Measurements from ENCODE around the gene FAM240A. TPM values are rescaled to one million over a fixed set of nuclear protein-coding genes. Genes with fewer than 3 reads are reported as not detected.

Gene FAM240A
- total RNA-seq, 1 experiment from 2014 or later, result not detected

DNA sequence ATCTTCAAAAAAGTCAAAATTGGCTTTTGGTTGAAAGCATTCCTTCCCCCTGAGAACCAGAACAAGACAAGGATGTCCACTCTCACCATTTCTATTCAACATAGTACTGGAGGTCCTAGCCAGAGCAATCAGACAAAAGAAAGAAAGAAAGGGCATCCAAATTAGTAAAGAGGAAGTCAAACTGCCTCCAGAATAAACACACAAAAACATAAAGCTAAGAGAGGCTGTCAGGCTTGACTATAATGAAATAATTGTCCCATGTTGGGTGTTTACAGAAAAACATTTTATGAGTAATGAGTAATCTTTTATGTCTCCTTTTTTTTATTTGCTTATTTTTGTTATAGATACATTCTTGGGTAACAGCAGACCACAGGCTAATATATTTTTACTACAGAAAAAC is 18.3 kb upstream of the FAM240A start:
- CTCF ChIA-PET, result interaction anchor here (0.7 to 1.3 kb wide), 5 partner anchors 19 to 105 kb away, joined by 3 to 9 read pairs (median 5); no protein-coding TSS in a partner anchor
- Histone ChIP-seq H3K9me3 (no peaks in the 10 kb centered on the region), H3K27me3 (replicated peaks; ENCODE audit: control insufficient read depth, insufficient read depth, low read length) (no peaks in the 10 kb centered on the region), H3K36me3 (ENCODE audit: control insufficient read depth, insufficient read depth, low read length) (no peaks in the 10 kb centered on the region), H3K4me1 (no peaks in the 10 kb centered on the region), H3K4me3 (ENCODE audit: low read depth, low read length) (no peak overlapping the region)
- Mint-ChIP-seq H3K9me3 (ENCODE audit: unreplicated experiment) (peaks cover 10% of the 10 kb centered on the region), H3K4me3 (ENCODE audit: unreplicated experiment) (no peak overlapping the region), H3K27me3 (ENCODE audit: insufficient read depth, unreplicated experiment) (no peaks in the 10 kb centered on the region), H3K36me3 (ENCODE audit: insufficient read depth, unreplicated experiment) (no peaks in the 10 kb centered on the region), H3K4me1 (ENCODE audit: low read depth, unreplicated experiment) (no peaks in the 10 kb centered on the region), H3K27ac (ENCODE audit: unreplicated experiment) (no peak overlapping the region)
- POLR2A ChIA-PET, result no interaction called here
- no peak for DNase-seq
- BruUV-seq (replicated peaks), result no TSS peak
- TF ChIP-seq, protein P1, sequence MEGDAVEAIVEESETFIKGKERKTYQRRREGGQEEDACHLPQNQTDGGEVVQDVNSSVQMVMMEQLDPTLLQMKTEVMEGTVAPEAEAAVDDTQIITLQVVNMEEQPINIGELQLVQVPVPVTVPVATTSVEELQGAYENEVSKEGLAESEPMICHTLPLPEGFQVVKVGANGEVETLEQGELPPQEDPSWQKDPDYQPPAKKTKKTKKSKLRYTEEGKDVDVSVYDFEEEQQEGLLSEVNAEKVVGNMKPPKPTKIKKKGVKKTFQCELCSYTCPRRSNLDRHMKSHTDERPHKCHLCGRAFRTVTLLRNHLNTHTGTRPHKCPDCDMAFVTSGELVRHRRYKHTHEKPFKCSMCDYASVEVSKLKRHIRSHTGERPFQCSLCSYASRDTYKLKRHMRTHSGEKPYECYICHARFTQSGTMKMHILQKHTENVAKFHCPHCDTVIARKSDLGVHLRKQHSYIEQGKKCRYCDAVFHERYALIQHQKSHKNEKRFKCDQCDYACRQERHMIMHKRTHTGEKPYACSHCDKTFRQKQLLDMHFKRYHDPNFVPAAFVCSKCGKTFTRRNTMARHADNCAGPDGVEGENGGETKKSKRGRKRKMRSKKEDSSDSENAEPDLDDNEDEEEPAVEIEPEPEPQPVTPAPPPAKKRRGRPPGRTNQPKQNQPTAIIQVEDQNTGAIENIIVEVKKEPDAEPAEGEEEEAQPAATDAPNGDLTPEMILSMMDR (IDR thresholded peaks at IDR 0.05; ENCODE audit: insufficient read depth in 1 of 2, low read depth in 1 of 2, low read length in 1 of 2, severe bottlenecking in 1 of 2, unreplicated experiment in 1 of 2), result no peak
- intact Hi-C loops (cut with micrococcal nuclease; ENCODE audit: unreplicated experiment), result loop anchor here (10.0 kb wide), 1 partner anchor 301 kb away; no protein-coding TSS in a partner anchor

DNA sequence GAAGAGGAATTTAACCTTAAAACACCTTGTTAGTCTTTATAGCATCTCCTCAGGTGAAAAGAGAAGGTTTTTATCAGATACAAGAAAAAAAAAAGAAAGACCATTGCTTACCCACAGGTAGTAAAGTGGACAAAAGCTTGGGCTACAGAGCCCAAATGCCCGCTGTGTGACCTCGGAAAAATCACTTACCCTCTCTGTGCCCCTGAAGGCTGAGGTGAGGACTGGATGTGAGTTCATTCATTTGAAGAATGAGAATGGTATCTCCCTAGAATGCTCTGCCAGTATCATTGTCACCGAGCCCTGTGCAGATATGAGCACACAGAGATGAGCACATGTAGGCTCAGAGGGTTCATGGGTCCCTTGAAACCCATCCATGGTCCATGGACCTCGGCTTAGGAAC is 17.6 kb upstream of the FAM240A start:
- peaks cover 6% of the 10 kb centered on the region for H3K9me3 Mint-ChIP-seq (ENCODE audit: unreplicated experiment)
- intact Hi-C loops (cut with micrococcal nuclease; ENCODE audit: unreplicated experiment), result loop anchor here (10.0 kb wide), 1 partner anchor 300 kb away; no protein-coding TSS in a partner anchor
- H3K27me3 Mint-ChIP-seq (ENCODE audit: insufficient read depth, unreplicated experiment), result no peaks in the 10 kb centered on the region
- no peaks in the 10 kb centered on the region for H3K4me1 Mint-ChIP-seq (ENCODE audit: low read depth, unreplicated experiment)
- no peaks in the 10 kb centered on the region for H3K36me3 Mint-ChIP-seq (ENCODE audit: insufficient read depth, unreplicated experiment)
- ChIA-PET CTCF (no interaction called here), POLR2A (no interaction called here)
- TF ChIP-seq, protein P1 (IDR thresholded peaks at IDR 0.05; ENCODE audit: insufficient read depth in 1 of 2, low read depth in 1 of 2, low read length in 1 of 2, severe bottlenecking in 1 of 2, unreplicated experiment in 1 of 2), result no peak
- DNase-seq, result no peak
- no peak overlapping the region for H3K27ac Mint-ChIP-seq (ENCODE audit: unreplicated experiment)
- H3K4me1 ChIP-seq, result no peaks in the 10 kb centered on the region
- H3K4me3 Mint-ChIP-seq (ENCODE audit: unreplicated experiment), result no peak overlapping the region
- no peaks in the 10 kb centered on the region for H3K27me3 ChIP-seq (replicated peaks; ENCODE audit: control insufficient read depth, insufficient read depth, low read length)
- no TSS peak for BruUV-seq (replicated peaks)
- no peaks in the 10 kb centered on the region for H3K9me3 ChIP-seq
- no peak overlapping the region for H3K4me3 ChIP-seq (ENCODE audit: low read depth, low read length)
- H3K36me3 ChIP-seq (ENCODE audit: control insufficient read depth, insufficient read depth, low read length), result no peaks in the 10 kb centered on the region

DNA sequence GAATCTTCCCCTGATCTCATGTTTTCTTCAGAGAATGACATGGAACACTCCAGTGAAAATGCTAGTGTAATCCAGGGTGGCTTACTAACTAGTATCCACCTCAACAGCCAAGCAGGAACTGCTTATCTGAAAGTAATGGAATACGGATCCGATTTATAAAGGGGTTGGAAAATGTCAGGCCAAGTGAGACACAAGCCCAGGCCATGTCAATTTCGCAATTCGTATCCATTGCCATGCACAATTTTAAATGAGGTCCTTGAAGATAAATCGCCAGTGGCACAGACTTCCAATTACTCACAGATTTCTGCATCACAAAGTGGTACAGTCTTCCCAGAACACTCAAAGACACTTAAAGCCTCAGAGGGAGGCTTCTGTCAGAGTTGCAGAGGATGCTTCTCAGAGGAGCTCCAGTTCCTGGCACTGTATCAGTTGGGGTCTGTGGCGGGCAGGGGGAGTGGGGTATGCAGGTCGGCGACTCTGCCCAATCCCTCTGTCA is 16.5 kb upstream of the FAM240A start:
- BruUV-seq (replicated peaks), result no TSS peak
- DNase-seq, result no peak
- no peaks in the 10 kb centered on the region for H3K36me3 ChIP-seq (ENCODE audit: control insufficient read depth, insufficient read depth, low read length)
- CTCF ChIA-PET, result no interaction called here
- Mint-ChIP-seq H3K4me1 (ENCODE audit: low read depth, unreplicated experiment) (no peaks in the 10 kb centered on the region), H3K36me3 (ENCODE audit: insufficient read depth, unreplicated experiment) (no peaks in the 10 kb centered on the region), H3K27ac (ENCODE audit: unreplicated experiment) (no peak overlapping the region), H3K9me3 (ENCODE audit: unreplicated experiment) (no peaks in the 10 kb centered on the region), H3K27me3 (ENCODE audit: insufficient read depth, unreplicated experiment) (no peaks in the 10 kb centered on the region), H3K4me3 (ENCODE audit: unreplicated experiment) (no peak overlapping the region)
- TF ChIP-seq, protein P1 (IDR thresholded peaks at IDR 0.05; ENCODE audit: insufficient read depth in 1 of 2, low read depth in 1 of 2, low read length in 1 of 2, severe bottlenecking in 1 of 2, unreplicated experiment in 1 of 2), result no peak
- POLR2A ChIA-PET, result no interaction called here
- H3K9me3 ChIP-seq, result no peaks in the 10 kb centered on the region
- no peak overlapping the region for H3K4me3 ChIP-seq (ENCODE audit: low read depth, low read length)
- H3K27me3 ChIP-seq (replicated peaks; ENCODE audit: control insufficient read depth, insufficient read depth, low read length), result no peaks in the 10 kb centered on the region
- intact Hi-C loops (cut with micrococcal nuclease; ENCODE audit: unreplicated experiment), result loop anchor here (10.0 kb wide), 1 partner anchor 299 kb away; no protein-coding TSS in a partner anchor
- H3K4me1 ChIP-seq, result no peaks in the 10 kb centered on the region
